GM21360 (cell line): Measurements from ENCODE around the gene CEBPZOS.
"Not testable (repeated sequence)": the region's sequence is repeated elsewhere in the genome, so short reads cannot be mapped to it uniquely, and the experiment has no call there.

Experiments used
- ATAC-seq: cut with Tn5 transposase; IDR thresholded peaks from one replicate; pipeline ENCODE4 v1.9.1; 2021; ENCODE audit warnings: mild to moderate bottlenecking, moderate library complexity; ENCODE audit not compliant: unreplicated experiment

Gene CEBPZOS

GRCh38 chr2:37190290-37190689, 6.0 kb upstream of the CEBPZOS start:
- no peak for ATAC-seq

DNA sequence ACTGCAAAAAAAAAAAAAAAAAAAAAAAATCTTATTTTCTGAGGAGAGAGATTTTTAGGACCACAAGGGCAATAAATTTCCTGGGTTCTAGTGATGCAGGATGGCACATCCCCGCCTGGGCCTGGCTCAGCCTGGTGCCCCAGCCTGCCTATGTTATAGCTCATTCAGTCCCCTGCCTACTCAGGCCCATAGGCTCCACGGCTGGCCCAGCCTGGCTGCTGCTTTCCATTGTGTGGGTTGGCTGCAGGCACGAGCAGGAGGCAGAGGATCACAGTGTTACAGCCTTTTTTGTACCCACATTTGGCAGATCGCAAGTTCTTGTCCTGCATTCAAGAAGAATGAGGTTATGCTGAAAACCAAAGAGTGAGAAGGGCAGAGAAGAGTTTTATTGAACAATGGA, 5.0 kb upstream of the CEBPZOS start:
- no peak for ATAC-seq

DNA sequence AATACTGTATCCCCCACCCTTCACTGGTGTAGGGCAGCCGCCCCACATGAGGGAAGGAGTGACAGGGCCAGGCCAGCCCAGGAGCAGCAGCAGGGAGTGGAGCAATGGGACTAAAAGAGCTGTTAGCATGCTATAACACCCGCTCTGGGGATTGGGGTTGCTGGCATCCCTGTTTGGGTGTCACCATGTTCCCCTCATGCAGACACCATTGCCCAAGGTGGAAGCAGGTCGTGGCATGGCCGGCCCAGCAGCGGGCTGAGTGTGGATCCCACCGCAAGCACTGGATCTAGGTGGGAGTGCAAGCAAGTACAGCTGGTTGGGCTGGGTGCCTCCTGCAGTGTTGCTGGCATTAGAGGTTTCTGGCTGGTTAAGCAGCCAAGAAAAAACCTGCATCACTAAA, 4.5 kb upstream of the CEBPZOS start:
- no peak for ATAC-seq

GRCh38 chr2:37192551-37192950, 3.7 kb upstream of the CEBPZOS start:
- ATAC-seq, result no peak

- not testable (repeated sequence) for ATAC-seq
Measured at GRCh38 chr2:37195862-37196319, 405 bp upstream of the CEBPZOS start.

GRCh38 chr2:37198681-37199065, 2.4 kb downstream of the CEBPZOS start:
- no peak for ATAC-seq

GRCh38 chr2:37201208-37201607, 4.9 kb downstream of the CEBPZOS start:
- ATAC-seq, result no peak

GRCh38 chr2:37201766-37202165, 5.5 kb downstream of the CEBPZOS start:
- ATAC-seq, result no peak

DNA sequence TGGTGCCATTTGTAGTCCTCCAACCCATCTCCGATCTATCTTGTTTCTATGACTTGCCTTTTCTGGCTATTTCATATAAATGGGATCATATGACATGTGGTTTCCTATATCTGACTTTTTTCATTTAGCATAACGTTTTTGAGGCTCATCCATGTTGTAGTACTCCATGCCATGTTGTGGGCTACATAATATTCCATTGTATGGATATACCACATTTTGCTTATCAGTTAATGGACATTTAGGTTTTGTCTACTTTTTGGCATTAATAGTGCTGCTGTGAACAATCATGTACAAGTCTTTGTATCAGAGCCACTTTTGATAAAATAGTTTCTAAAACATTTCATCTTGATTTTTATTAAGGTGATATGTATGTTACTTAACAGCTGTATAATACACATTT, 7.4 kb downstream of the CEBPZOS start:
- ATAC-seq, result no peak

DNA sequence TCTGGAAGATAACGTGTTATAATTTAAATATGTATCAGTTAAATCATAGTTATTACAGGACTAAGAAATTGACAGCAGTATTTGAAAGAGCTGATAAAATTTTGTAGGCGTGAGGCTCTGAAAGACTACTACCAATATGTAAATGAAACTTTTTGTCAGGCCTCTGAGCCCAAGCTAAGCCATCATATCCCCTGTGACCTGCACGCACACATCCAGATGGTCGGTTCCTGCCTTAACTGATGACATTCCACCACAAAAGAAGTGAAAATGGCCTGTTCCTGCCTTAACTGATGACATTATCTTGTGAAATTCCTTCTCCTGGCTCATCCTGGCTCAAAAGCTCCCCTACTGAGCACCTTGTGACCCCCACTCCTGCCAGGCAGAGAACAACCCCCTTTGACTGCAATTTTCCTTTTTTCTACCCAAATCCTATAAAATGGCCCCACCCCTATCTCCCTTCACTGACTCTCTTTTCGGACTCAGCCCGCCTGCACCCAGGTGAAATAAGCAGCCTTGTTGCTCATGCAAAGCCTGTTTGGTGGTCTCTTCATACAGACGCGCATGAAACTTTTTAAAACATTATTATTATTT, 8.9 kb downstream of the CEBPZOS start:
- not testable (repeated sequence) for ATAC-seq

- ATAC-seq, result no peak
Measured at GRCh38 chr2:37205689-37206341, 9.5 kb downstream of the CEBPZOS start.

DNA sequence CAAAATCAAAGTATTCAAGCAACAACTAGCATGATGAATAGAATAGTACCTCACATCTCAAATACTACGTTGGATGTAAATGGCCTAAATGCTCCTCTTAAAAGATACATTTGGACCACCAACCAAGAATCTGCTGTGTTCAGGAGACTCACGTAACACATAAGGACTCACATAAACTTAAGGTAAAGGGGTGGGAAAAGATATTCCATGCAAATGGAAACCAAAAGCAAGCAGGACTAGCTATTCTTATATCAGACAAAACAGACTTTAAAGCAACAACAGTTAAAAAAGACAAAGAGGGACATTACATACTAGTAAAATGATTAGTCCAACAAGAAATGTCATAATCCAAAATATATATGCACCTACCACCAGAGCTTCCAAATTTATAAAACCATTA, 10.5 kb downstream of the CEBPZOS start:
- not testable (repeated sequence) for ATAC-seq

- ATAC-seq, result no peak
Measured at GRCh38 chr2:37211212-37211611, 14.9 kb downstream of the CEBPZOS start.

GRCh38 chr2:37211939-37212338, 15.6 kb downstream of the CEBPZOS start:
- no peak for ATAC-seq

GRCh38 chr2:37215250-37215649, 19.0 kb downstream of the CEBPZOS start:
- no peak for ATAC-seq

- ATAC-seq, result no peak
Measured at GRCh38 chr2:37219046-37219445, 22.8 kb downstream of the CEBPZOS start.

GRCh38 chr2:37223131-37223530, 26.8 kb downstream of the CEBPZOS start:
- ATAC-seq, result no peak

DNA sequence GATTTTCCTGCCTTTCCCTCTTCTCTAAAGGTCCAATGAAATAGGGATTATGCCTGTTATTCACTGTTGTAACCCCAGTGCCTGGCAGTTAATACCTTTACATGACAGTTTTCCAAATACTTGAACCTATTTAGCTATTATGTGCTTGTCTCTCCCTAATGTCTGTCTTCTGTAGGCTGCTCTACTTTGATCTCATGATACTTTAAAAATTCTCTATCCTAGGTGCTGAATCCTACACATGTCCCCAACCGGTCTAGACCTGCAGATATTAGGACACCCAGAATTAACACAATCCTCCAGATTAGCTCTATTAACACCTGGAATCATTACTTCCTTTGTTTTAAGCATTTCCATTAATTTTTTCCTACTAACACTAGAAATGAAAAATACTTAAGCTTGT, 27.8 kb downstream of the CEBPZOS start:
- ATAC-seq, result no peak

DNA sequence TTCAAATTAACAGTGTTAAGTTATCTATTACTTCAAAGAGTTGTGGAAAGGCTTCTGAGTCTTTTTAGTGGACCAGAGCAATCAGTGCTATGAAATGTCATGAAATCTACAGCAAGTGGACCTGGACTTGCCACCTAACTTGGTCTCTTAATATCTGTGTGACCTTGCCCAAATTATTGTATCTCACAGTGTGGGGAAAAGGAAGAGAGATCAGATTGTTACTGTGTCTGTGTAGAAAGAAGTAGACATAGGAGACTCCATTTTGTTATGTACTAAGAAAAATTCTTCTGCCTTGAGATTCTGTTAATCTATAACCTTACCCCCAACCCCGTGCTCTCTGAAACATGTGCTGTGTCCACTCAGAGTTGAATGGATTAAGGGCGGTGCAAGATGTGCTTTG, 28.8 kb downstream of the CEBPZOS start:
- ATAC-seq, result not testable (repeated sequence)

DNA sequence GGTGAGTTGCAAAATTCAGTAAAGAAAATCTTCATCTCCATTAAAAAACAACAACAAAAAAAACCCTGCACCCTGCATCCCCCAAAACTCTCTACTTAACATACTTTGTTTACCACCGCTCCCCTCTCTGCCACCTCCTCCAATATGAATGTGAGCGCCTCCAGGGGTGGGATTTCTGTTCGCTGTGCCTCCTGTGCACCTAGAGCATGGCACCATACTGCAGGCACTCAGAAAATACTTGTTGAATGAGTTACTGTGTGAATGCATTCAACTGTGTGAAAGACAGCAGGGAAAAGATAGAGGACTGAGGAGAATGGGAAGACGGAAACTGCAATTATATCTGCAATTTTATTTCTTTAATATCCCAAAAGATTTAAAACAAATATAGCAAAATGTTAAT, 30.6 kb downstream of the CEBPZOS start:
- no peak for ATAC-seq

GRCh38 chr2:37228788-37229187, 32.5 kb downstream of the CEBPZOS start:
- no peak for ATAC-seq

DNA sequence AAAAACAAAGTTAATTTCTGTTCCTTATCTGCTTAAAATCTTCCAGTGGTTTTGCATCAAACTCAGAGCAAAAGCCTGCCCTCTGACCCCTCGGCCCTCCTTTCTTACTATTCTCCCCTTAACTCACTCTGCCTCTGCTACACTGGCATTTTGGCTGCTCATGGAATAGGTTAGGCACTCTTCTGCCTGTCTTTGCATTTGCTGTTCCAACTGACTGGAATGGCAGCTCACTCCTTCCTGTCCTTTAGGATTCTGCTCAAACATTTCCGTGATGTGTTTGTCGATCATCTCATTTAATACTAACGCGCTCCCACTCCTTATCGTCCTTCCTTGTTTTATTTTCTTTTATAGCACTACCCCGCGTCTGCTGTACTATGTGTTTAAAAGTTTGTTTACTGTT, 34.3 kb downstream of the CEBPZOS start:
- no peak for ATAC-seq
